WERI-Rb-1 (cell line): ENCODE results near the gene CD83.

ENCODE experiments used
- DNase-seq: peaks from one replicate; pipeline ENCODE4 v3.0.0-alpha.2; 2020
- H3K27ac ChIP-seq: fragments of 250-450 bp; sonication (Bioruptor Pico); 2 replicates; pipeline ENCODE4 v1.5.1; 2020; ENCODE audit warnings: mild to moderate bottlenecking, moderate library complexity
- H3K27me3 ChIP-seq: fragments of 250-450 bp; sonication (Bioruptor Pico); 2 replicates; pipeline ENCODE4 v1.5.1; 2021; ENCODE audit warnings: mild to moderate bottlenecking, low read depth, moderate library complexity; ENCODE audit not compliant: insufficient read depth, severe bottlenecking
- H3K36me3 ChIP-seq: fragments of 250-450 bp; sonication (Bioruptor Pico); 2 replicates; pipeline ENCODE4 v1.5.1; 2020; ENCODE audit warnings: mild to moderate bottlenecking, moderate library complexity
- H3K4me3 ChIP-seq: 2 replicates; pipeline ENCODE4 v1.5.1; 2011; ENCODE audit warnings: low read depth, mild to moderate bottlenecking, control low read depth, low read length
- H3K9me3 ChIP-seq: fragments of 250-450 bp; sonication (Bioruptor Pico); 2 replicates; pipeline ENCODE4 v1.5.1; 2021; ENCODE audit warnings: mild to moderate bottlenecking, moderate library complexity; ENCODE audit not compliant: severe bottlenecking
- CTCF ChIP-seq: IDR thresholded peaks from 2 replicates; pipeline ENCODE4 v1.5.1; 2011; ENCODE audit warnings: low read depth, mild to moderate bottlenecking, control low read depth, inconsistent platforms, low read length

The CD83 gene

GRCh38 chr6:14134211-14134910, 16.8 kb downstream of the CD83 start:
- Histone ChIP-seq H3K9me3 (no peaks in the 10 kb centered on the region), H3K4me3 (no peak overlapping the region), H3K27ac (no peak overlapping the region), H3K27me3 (no peaks in the 10 kb centered on the region), H3K36me3 (peaks cover 7% of the 10 kb centered on the region)
- DNase-seq: no peak
- no peak for TF ChIP-seq CTCF

- no peaks in the 10 kb centered on the region for H3K27me3 ChIP-seq
- no peak overlapping the region for H3K27ac ChIP-seq
- TF ChIP-seq CTCF: no peak
- H3K36me3 ChIP-seq: peaks cover 7% of the 10 kb centered on the region
- no peaks in the 10 kb centered on the region for H3K9me3 ChIP-seq
- no peak overlapping the region for H3K4me3 ChIP-seq
- DNase-seq: no peak
Observed at GRCh38 chr6:14135893-14136539, 18.4 kb downstream of the CD83 start.

GRCh38 chr6:14138701-14139215, 21.2 kb downstream of the CD83 start:
- DNase-seq: no peak
- H3K27me3 ChIP-seq: no peaks in the 10 kb centered on the region
- peaks cover 7% of the 10 kb centered on the region for H3K36me3 ChIP-seq
- H3K4me3 ChIP-seq: no peak overlapping the region
- TF ChIP-seq CTCF: no peak
- no peaks in the 10 kb centered on the region for H3K9me3 ChIP-seq
- no peak overlapping the region for H3K27ac ChIP-seq

- Histone ChIP-seq H3K9me3 (no peaks in the 10 kb centered on the region), H3K4me3 (no peak overlapping the region), H3K36me3 (no peaks in the 10 kb centered on the region), H3K27me3 (no peaks in the 10 kb centered on the region), H3K27ac (no peak overlapping the region)
- DNase-seq: no peak
- no peak for TF ChIP-seq CTCF
Observed at GRCh38 chr6:14141351-14142062, 23.9 kb downstream of the CD83 start.

- H3K9me3 ChIP-seq: no peaks in the 10 kb centered on the region
- no peak overlapping the region for H3K27ac ChIP-seq
- H3K36me3 ChIP-seq: no peaks in the 10 kb centered on the region
- TF ChIP-seq CTCF: no peak
- DNase-seq: no peak
- H3K27me3 ChIP-seq: no peaks in the 10 kb centered on the region
- no peak overlapping the region for H3K4me3 ChIP-seq
Observed at GRCh38 chr6:14142063-14142450, 24.5 kb downstream of the CD83 start.
